Mesothelial cell of epicardium (in vitro differentiated cells): ENCODE measurements around the gene SORBS2. TPM values are rescaled to one million over a fixed set of nuclear protein-coding genes. Genes with fewer than 3 reads are reported as not detected.

Experiments used
- DNase-seq, 2 experiments: peaks; one replicate each; pipeline ENCODE4 v3.0.0; 2021; ENCODE audit warnings: low spot score in 2 of 2; ENCODE audit not compliant: unreplicated experiment in 2 of 2
- H3K27ac Mint-ChIP-seq: 2 replicates; pipeline ENCODE4 v1.8.0; 2021; ENCODE audit warnings: mixed read lengths
- H3K27me3 Mint-ChIP-seq: 2 replicates; pipeline ENCODE4 v1.8.0; 2021; ENCODE audit warnings: low read depth, mixed read lengths
- H3K36me3 Mint-ChIP-seq: 2 replicates; pipeline ENCODE4 v1.8.0; 2021; ENCODE audit warnings: mixed read lengths
- H3K4me1 Mint-ChIP-seq: 2 replicates; pipeline ENCODE4 v1.8.0; 2021; ENCODE audit warnings: mixed read lengths
- H3K4me3 Mint-ChIP-seq: 2 replicates; pipeline ENCODE4 v1.8.0; 2021; ENCODE audit warnings: mild to moderate bottlenecking, moderate library complexity, mixed read lengths
- H3K9me3 Mint-ChIP-seq: 2 replicates; pipeline ENCODE4 v1.8.0; 2021; ENCODE audit warnings: mixed read lengths
- total RNA-seq: library from RNA; stranded (reverse); gene quantifications from 3 replicates; pipeline ENCODE4 v1.2.1, GENCODE V29; 2021
- TF ChIP-seq, protein P1 (sequence below): fragments of 200-600 bp; sonication (generic); IDR thresholded peaks from one replicate; pipeline ENCODE4 v1.5.0; 2021; ENCODE audit warnings: antibody characterized with exemption; ENCODE audit not compliant: unreplicated experiment

SORBS2 gene
- total RNA-seq, 1 donor from 2014 or later, result 11.0 TPM

DNA sequence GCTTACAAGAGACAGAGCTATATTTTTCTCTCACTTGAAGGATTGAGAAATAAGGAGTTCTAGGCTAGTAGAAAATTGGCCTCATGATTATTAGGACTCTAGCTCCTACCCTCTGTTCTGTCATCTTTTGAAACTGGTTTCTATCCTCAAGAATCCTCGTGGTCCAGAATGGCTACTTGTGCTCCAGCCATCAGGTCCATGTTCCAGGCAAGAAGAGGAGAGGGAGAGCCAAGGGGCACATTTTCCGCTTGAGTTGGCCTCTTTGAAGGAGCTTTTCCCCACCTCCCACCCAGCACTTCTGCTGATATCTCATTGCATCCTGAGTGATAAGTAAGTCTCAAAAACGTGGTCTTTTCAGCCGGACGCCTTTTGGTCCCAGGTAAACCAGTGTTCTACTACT lies 7.2 kb upstream of the SORBS2 start:
- no peak for DNase-seq
- Mint-ChIP-seq H3K4me1 (peaks cover 16% of the 10 kb centered on the region), H3K9me3 (no peaks in the 10 kb centered on the region), H3K4me3 (no peak overlapping the region), H3K27ac (no peak overlapping the region), H3K36me3 (no peaks in the 10 kb centered on the region), H3K27me3 (peaks cover 3% of the 10 kb centered on the region)
- TF ChIP-seq, protein P1, sequence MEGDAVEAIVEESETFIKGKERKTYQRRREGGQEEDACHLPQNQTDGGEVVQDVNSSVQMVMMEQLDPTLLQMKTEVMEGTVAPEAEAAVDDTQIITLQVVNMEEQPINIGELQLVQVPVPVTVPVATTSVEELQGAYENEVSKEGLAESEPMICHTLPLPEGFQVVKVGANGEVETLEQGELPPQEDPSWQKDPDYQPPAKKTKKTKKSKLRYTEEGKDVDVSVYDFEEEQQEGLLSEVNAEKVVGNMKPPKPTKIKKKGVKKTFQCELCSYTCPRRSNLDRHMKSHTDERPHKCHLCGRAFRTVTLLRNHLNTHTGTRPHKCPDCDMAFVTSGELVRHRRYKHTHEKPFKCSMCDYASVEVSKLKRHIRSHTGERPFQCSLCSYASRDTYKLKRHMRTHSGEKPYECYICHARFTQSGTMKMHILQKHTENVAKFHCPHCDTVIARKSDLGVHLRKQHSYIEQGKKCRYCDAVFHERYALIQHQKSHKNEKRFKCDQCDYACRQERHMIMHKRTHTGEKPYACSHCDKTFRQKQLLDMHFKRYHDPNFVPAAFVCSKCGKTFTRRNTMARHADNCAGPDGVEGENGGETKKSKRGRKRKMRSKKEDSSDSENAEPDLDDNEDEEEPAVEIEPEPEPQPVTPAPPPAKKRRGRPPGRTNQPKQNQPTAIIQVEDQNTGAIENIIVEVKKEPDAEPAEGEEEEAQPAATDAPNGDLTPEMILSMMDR, result no peak

DNA sequence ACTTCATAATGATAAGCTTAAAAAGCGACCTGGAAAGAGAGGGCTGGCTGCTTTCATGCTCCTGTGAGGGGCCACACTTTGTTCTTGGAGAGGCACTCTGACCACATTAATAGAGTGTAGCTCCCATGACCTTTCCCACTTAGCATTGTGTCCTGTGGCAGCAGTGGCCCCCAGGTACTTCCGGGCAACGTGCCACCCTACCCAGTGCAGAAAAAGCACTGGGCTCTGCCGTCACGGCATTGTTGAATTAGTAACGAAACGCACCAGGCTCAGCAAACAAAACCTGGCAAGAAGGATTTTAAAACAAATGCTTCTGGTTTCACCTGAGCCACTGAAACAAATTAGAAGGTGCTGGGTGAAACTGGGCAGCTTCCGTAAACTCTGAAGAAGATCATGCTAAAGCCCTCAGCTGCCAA lies 5.4 kb upstream of the SORBS2 start:
- no peaks in the 10 kb centered on the region for H3K9me3 Mint-ChIP-seq
- TF ChIP-seq, protein P1, result no peak
- H3K27me3 Mint-ChIP-seq, result peaks cover 2% of the 10 kb centered on the region
- H3K4me1 Mint-ChIP-seq, result peaks cover 28% of the 10 kb centered on the region
- no peak for DNase-seq
- no peak overlapping the region for H3K4me3 Mint-ChIP-seq
- H3K36me3 Mint-ChIP-seq, result no peaks in the 10 kb centered on the region
- H3K27ac Mint-ChIP-seq, result no peak overlapping the region

DNA sequence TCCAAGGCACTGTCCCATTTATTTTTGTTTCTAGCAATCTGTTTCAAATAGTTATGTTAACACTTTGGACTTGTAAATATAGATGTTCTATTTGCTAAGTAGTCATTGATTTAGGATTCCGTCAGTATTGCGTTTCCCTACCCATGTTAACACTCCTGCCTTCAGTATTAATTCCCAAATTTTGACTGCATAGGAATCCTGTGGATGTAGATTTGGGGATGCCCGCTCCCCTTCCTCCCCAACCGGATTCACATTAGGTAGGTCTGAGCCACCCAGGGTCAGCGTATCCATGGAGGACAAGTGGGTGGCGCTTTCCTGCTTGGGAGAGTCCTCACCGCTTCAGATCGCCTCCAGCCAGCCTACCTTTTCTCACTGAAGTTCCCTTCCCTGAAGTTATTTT lies 1.1 kb upstream of the SORBS2 start:
- no peak for DNase-seq
- Mint-ChIP-seq H3K4me3 (no peak overlapping the region), H3K4me1 (peaks cover 66% of the 10 kb centered on the region), H3K36me3 (no peaks in the 10 kb centered on the region), H3K9me3 (no peaks in the 10 kb centered on the region), H3K27me3 (no peaks in the 10 kb centered on the region), H3K27ac (no peak overlapping the region)
- TF ChIP-seq, protein P1, result no peak

DNA sequence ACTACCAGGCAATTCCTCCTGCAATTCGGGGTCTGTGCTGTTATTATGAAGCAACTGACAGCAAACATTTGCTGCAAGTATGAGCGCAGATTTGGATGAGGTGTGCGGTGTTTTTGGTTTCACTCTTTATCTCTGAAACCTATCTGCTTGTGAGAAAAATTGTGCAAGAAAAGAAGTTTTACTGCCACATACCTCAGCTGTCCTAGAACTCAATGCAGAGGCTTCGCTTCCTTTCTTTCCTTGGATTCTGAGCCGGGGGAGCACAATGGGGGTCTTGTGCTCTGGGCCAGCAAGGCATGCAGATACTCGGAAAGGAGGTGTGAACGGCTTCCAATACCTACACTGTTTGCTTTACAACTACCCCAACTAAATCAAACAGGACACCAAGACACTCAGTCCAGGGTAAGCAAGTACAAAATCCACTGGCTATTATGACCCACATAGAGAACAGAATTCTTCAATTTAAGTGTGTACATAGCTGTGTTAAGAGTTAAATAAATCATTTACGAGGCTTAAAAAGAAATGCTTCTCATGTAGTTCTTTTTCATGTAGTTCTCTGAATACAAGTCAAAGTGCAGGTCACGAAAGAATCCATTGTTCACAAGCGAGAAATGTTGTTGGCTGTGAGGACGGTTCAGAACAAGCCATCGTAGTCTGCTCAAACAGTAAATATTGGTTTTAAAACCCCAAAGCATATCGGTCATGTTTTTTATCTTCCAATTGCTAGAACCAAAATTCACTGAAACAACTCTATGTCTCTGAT lies 1.1 kb downstream of the SORBS2 start:
- TF ChIP-seq, protein P1, result no peak
- Mint-ChIP-seq H3K4me3 (peak overlapping the region; percentile 46), H3K4me1 (peaks cover 50% of the 10 kb centered on the region), H3K36me3 (no peaks in the 10 kb centered on the region), H3K27me3 (no peaks in the 10 kb centered on the region), H3K9me3 (no peaks in the 10 kb centered on the region), H3K27ac (peak overlapping the region; percentile 77)
- no peak for DNase-seq

DNA sequence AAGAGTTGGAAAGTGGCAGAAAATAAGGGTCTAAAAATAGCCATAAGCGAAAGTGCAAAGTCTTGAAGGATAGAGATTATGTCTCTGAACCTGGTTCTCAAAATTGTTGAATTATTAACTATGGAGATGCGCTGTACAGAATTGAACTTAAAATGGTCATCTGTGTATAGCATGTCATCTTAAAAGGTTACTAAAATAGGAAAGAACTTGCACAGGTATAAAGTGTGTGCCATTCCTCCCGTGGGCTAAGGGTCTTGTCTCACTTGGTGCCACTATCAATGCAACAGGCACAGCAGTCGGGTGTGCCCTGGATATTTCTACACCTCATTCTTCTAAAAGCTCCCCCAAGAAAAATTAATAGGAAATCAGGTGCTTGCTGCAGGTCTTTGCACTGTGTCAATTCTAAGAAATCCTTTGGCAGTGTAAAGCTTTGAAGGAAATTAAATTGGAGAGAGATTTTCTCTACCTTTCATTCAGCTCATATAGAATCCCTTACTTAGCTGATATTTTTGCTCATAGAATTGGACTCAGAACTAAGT lies 2.4 kb downstream of the SORBS2 start:
- Mint-ChIP-seq H3K27ac (no peak overlapping the region), H3K4me1 (peaks cover 54% of the 10 kb centered on the region), H3K4me3 (no peak overlapping the region), H3K27me3 (no peaks in the 10 kb centered on the region), H3K9me3 (no peaks in the 10 kb centered on the region), H3K36me3 (no peaks in the 10 kb centered on the region)
- TF ChIP-seq, protein P1, result no peak
- no peak for DNase-seq
